Thymus (tissue), 11 donors: ENCODE data around the gene MYLK2. TPM values are rescaled to one million over a fixed set of nuclear protein-coding genes. Genes with fewer than 3 reads are reported as not detected.

Source experiments
- DNase-seq, 9 donors: peaks; one replicate each; pipeline ENCODE4 v3.0.0-alpha.2; 2013; ENCODE audit warnings: low spot score in 9 of 9, low read depth in 6 of 9, missing footprints in 1 of 9
- H3K27ac ChIP-seq, 2 donors: one replicate each; pipeline ENCODE4 v1.5.1; 2013; ENCODE audit warnings: control low read depth in 1 of 2, low read depth in 1 of 2, low read length in 1 of 2, mild to moderate bottlenecking in 1 of 2, moderate library complexity in 1 of 2
- H3K27me3 ChIP-seq, 2 donors: one replicate each; pipeline ENCODE4 v1.5.1; 2013; ENCODE audit warnings: low read length in 1 of 2; ENCODE audit not compliant: control insufficient read depth in 2 of 2, insufficient read depth in 1 of 2
- H3K36me3 ChIP-seq, 2 donors: one replicate each; pipeline ENCODE4 v1.5.1; 2013; ENCODE audit warnings: low read length in 1 of 2, mild to moderate bottlenecking in 1 of 2, moderate library complexity in 1 of 2; ENCODE audit not compliant: control insufficient read depth in 2 of 2, insufficient read depth in 2 of 2
- H3K4me1 ChIP-seq, 2 donors: one replicate each; pipeline ENCODE4 v1.5.1; 2013; ENCODE audit warnings: low read length in 2 of 2; ENCODE audit not compliant: control insufficient read depth in 2 of 2, insufficient read depth in 2 of 2
- H3K4me3 ChIP-seq, 2 donors: one replicate each; pipeline ENCODE4 v1.5.1; 2013; ENCODE audit warnings: low read length in 2 of 2, control low read depth in 1 of 2, mild to moderate bottlenecking in 1 of 2
- H3K9me3 ChIP-seq, 2 donors: one replicate each; pipeline ENCODE4 v1.5.1; 2013; ENCODE audit warnings: low read length in 1 of 2, mild to moderate bottlenecking in 1 of 2; ENCODE audit not compliant: control insufficient read depth in 2 of 2, insufficient read depth in 1 of 2
- WGBS: extraction: QIAGEN DNeasy Blood & Tissue Kit; methylation state at CpG from one replicate; pipeline ENCODE4 v1.1.7; 2013; 5-methylcytosine and 5-hydroxymethylcytosine counted together
- polyA plus RNA-seq: library from polyadenylated mRNA; stranded (reverse); fragments of 200-250 nt; gene quantifications from one replicate; pipeline ENCODE4 v1.2.3, GENCODE V29; 2013
- total RNA-seq: library from RNA; stranded (reverse); fragments of 120-200 nt; gene quantifications from one replicate; pipeline ENCODE4 v1.2.4, GENCODE V29; 2013
- donor health status: healthy.

Gene MYLK2
- total and polyA plus RNA-seq, 2 donors: 0.66 to 1.4 TPM

DNA sequence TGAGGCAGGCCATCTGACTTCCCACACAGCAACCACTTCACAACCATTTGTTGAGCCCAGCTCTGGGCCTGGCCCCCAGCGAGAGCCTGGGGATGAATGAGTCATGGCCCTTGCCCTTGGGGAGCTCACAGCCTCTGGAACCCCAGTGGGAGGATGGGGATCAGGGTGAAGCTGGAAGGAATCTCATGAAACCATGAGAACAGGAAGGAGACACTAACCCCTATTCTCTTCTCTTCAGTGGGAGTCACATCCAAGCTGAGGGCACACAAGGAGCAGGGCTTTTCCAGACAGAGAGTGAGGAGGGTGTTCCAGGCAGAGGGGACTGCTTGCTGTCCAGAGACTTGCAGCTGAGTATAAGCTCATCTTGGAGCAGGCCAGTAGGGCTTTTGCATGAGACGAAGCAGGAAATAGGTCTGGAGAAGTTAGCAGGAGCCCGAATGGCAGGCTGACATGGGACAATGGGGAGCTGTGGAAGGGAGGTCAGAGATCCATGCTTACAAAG is 18.8 kb downstream of the MYLK2 start:
- Histone ChIP-seq H3K4me1 (peaks cover 0 to 7% of the 10 kb centered on the region in 2 donors), H3K27me3 (no peaks in the 10 kb centered on the region), H3K27ac (no peak overlapping the region), H3K9me3 (no peaks in the 10 kb centered on the region), H3K36me3 (no peaks in the 10 kb centered on the region), H3K4me3 (no peak overlapping the region)
- no peak for DNase-seq
- WGBS: 81% methylated on average over 3 of the region's 3 CpGs

GRCh38 chr20:31838646-31839292 is 19.6 kb downstream of the MYLK2 start:
- Histone ChIP-seq H3K4me3 (no peak overlapping the region), H3K27me3 (no peaks in the 10 kb centered on the region), H3K36me3 (no peaks in the 10 kb centered on the region), H3K27ac (no peak overlapping the region), H3K4me1 (peaks cover 0 to 7% of the 10 kb centered on the region in 2 donors), H3K9me3 (no peaks in the 10 kb centered on the region)
- WGBS: 92% methylated on average over 9 of the region's 9 CpGs
- no peak for DNase-seq

- WGBS: 87% methylated on average over 5 of the region's 5 CpGs
- H3K27me3 ChIP-seq: no peaks in the 10 kb centered on the region
- H3K27ac ChIP-seq: no peak overlapping the region
- H3K36me3 ChIP-seq: no peaks in the 10 kb centered on the region
- H3K4me3 ChIP-seq: no peak overlapping the region
- no peak for DNase-seq
- H3K9me3 ChIP-seq: no peaks in the 10 kb centered on the region
- H3K4me1 ChIP-seq: peaks cover 0 to 7% of the 10 kb centered on the region in 2 donors
Observed at GRCh38 chr20:31839782-31840487, 20.8 kb downstream of the MYLK2 start.

DNA sequence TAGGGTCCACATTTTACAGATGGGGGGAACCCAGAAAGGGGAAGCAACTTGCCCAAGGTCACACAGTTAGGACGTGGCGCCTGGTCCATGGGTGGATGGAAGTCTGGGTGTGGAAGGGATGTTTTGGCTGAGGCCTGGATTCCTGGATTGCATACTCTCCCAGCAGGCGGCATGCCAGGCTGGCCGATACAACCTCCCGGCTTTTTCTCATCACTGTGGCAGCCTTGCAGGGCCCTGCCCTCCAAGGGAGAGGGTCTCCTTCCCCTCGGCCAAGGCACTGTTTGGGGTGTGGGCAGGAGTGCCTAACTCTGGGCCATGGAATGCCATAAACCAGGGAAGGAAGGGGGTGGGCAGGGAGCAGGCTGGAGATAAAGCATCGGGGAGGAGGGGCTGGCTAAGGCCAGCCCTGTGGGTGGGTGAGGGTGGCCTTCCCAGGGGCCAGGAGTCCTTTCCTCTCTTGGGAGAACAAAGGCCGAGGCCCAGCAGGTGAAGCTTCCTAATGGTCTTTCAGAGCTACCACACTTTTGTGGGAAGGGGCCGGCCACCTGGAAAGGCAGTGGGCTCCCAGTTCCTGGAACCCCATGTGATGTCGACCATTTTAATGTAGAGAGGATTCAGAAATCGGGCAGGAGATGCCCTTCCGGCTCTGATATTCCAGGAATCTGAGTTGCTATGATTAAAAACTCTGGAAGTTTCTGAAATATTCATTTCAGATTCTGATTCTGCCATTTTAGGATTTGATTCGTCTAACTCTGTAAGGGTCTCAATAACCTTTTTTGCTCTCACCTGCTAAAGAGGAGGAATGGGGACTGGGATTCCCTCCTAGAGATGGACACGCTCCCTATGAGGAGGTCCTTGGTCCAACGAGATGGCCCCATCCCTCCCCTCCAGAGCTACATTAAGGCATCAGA is 22.0 kb downstream of the MYLK2 start:
- Histone ChIP-seq H3K4me3 (no peak overlapping the region), H3K4me1 (peaks cover 0 to 5% of the 10 kb centered on the region in 2 donors), H3K27ac (no peak overlapping the region), H3K9me3 (no peaks in the 10 kb centered on the region), H3K36me3 (no peaks in the 10 kb centered on the region), H3K27me3 (no peaks in the 10 kb centered on the region)
- no peak for DNase-seq
- 90% methylated on average over 15 of the region's 15 CpGs for WGBS

DNA sequence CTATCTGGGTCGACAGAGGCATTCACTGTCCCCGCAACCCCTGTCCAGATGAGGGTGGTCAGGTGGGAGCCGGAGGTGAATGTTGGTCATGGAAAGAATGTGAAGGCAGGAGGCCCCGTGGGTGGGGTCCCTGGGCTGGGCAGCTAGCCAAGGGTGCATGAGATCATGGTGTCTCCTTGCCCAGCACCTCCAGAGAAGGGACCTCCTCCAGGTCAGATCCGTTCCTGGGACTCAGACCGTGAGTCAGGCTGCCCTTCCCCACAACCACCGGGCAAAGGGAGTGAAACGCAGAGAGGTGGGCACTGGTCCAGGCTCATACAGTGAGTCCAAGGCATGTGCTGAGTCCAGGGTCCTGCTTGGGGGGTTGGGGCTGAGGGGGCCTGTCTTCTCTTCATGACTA is 22.8 kb downstream of the MYLK2 start:
- no peak overlapping the region for H3K27ac ChIP-seq
- DNase-seq: no peak
- H3K4me1 ChIP-seq: peaks cover 0 to 4% of the 10 kb centered on the region in 2 donors

GRCh38 chr20:31842471-31843157 is 23.5 kb downstream of the MYLK2 start:
- no peak for DNase-seq
- no peak overlapping the region for H3K27ac ChIP-seq

More for the DNA sequence above, 22.8 kb downstream of the MYLK2 start:
- Histone ChIP-seq H3K4me3 (no peak overlapping the region), H3K9me3 (no peaks in the 10 kb centered on the region), H3K36me3 (no peaks in the 10 kb centered on the region), H3K27me3 (no peaks in the 10 kb centered on the region)
- WGBS: 84% methylated on average over 8 of the region's 8 CpGs

DNA sequence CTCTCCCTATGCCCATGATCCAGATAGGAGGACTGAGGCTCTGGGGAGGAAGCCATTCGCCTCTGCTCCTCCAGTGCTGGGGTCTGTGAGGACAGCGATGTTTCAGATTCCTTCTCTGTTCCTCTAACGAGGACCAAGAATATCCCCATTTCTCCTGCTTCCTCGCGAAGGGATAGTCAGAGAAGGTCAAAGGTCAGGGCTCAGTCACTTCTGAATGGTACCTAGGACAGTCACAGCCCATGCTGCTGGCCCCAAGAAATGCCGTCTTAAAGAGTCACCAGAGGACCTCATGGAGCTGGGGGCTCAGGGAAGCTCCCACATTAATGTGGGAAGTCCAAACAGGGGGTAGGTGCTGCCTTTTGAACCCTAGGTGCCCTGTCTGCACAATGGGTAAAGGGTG is 24.1 kb downstream of the MYLK2 start:
- Histone ChIP-seq H3K27me3 (peaks cover 0 to 8% of the 10 kb centered on the region in 2 donors), H3K36me3 (no peaks in the 10 kb centered on the region), H3K4me3 (no peak overlapping the region), H3K9me3 (no peaks in the 10 kb centered on the region), H3K4me1 (peaks cover 0 to 4% of the 10 kb centered on the region in 2 donors), H3K27ac (no peak overlapping the region)
- no peak for DNase-seq
- 91% methylated on average over 6 of the region's 6 CpGs for WGBS

More at GRCh38 chr20:31842471-31843157, 23.5 kb downstream of the MYLK2 start:
- H3K36me3 ChIP-seq: no peaks in the 10 kb centered on the region
- no peaks in the 10 kb centered on the region for H3K9me3 ChIP-seq
- 91% methylated on average over 12 of the region's 12 CpGs for WGBS
- H3K4me1 ChIP-seq: peaks cover 0 to 4% of the 10 kb centered on the region in 2 donors
- no peak overlapping the region for H3K4me3 ChIP-seq
- H3K27me3 ChIP-seq: peaks cover 0 to 1% of the 10 kb centered on the region in 2 donors

GRCh38 chr20:31843881-31844280 is 24.7 kb downstream of the MYLK2 start:
- H3K27ac ChIP-seq: peak overlapping the region in 1 of 2 donors; percentile 62

More at GRCh38 chr20:31843881-31844280, 24.7 kb downstream of the MYLK2 start:
- H3K27me3 ChIP-seq: peaks cover 0 to 14% of the 10 kb centered on the region in 2 donors
- WGBS: 90% methylated on average over 5 of the region's 5 CpGs
- no peak for DNase-seq
- peaks cover 0 to 4% of the 10 kb centered on the region in 2 donors for H3K4me1 ChIP-seq
- H3K36me3 ChIP-seq: no peaks in the 10 kb centered on the region
- no peaks in the 10 kb centered on the region for H3K9me3 ChIP-seq
- no peak overlapping the region for H3K4me3 ChIP-seq
